GM19372 (cell line): ENCODE data around the gene PLAAT5.
"Not testable (repeated sequence)": the region's sequence is repeated elsewhere in the genome, so short reads cannot be mapped to it uniquely, and the experiment has no call there.

Experiments used
- ATAC-seq: cut with Tn5 transposase; IDR thresholded peaks from one replicate; pipeline ENCODE4 v1.9.1; 2021; ENCODE audit warnings: mild to moderate bottlenecking, low read depth, moderate library complexity; ENCODE audit not compliant: unreplicated experiment

The PLAAT5 gene

GRCh38 chr11:63489879-63490278 lies 1.1 kb downstream of the PLAAT5 start:
- no peak for ATAC-seq

- no peak for ATAC-seq
Measured at GRCh38 chr11:63488789-63489188, 2.2 kb downstream of the PLAAT5 start.

- ATAC-seq: no peak
Measured at GRCh38 chr11:63485777-63486176, 5.2 kb downstream of the PLAAT5 start.

- no peak for ATAC-seq
Measured at GRCh38 chr11:63480039-63480438, 10.9 kb downstream of the PLAAT5 start.

- ATAC-seq: no peak
Measured at GRCh38 chr11:63478896-63479295, 12.1 kb downstream of the PLAAT5 start.

GRCh38 chr11:63476618-63477017 lies 14.3 kb downstream of the PLAAT5 start:
- no peak for ATAC-seq

- no peak for ATAC-seq
Measured at GRCh38 chr11:63472372-63472771, 18.6 kb downstream of the PLAAT5 start.

- ATAC-seq: no peak
Measured at GRCh38 chr11:63470311-63470710, 20.7 kb downstream of the PLAAT5 start.

- ATAC-seq: no peak
Measured at GRCh38 chr11:63462137-63462536, 28.8 kb downstream of the PLAAT5 start.

- no peak for ATAC-seq
Measured at GRCh38 chr11:63459586-63459985, 31.4 kb downstream of the PLAAT5 start.

GRCh38 chr11:63448646-63449045 lies 42.3 kb downstream of the PLAAT5 start:
- ATAC-seq: no peak

GRCh38 chr11:63445720-63446119 lies 45.2 kb downstream of the PLAAT5 start:
- ATAC-seq: no peak

GRCh38 chr11:63445118-63445517 lies 45.8 kb downstream of the PLAAT5 start:
- ATAC-seq: no peak

- no peak for ATAC-seq
Measured at GRCh38 chr11:63444160-63444559, 46.8 kb downstream of the PLAAT5 start.

GRCh38 chr11:63443714-63444113 lies 47.3 kb downstream of the PLAAT5 start:
- ATAC-seq: no peak

- not testable (repeated sequence) for ATAC-seq
Measured at GRCh38 chr11:63435831-63436230, 55.1 kb downstream of the PLAAT5 start.

GRCh38 chr11:63435351-63435750 lies 55.6 kb downstream of the PLAAT5 start:
- not testable (repeated sequence) for ATAC-seq

- not testable (repeated sequence) for ATAC-seq
Measured at GRCh38 chr11:63430731-63431130, 60.2 kb downstream of the PLAAT5 start.

GRCh38 chr11:63427971-63428508 lies 62.9 kb downstream of the PLAAT5 start:
- ATAC-seq: no peak

- ATAC-seq: no peak
Measured at GRCh38 chr11:63417174-63417852, 73.7 kb downstream of the PLAAT5 start.
